ENCODE data around the gene ARID1A.

The ARID1A gene

DNA sequence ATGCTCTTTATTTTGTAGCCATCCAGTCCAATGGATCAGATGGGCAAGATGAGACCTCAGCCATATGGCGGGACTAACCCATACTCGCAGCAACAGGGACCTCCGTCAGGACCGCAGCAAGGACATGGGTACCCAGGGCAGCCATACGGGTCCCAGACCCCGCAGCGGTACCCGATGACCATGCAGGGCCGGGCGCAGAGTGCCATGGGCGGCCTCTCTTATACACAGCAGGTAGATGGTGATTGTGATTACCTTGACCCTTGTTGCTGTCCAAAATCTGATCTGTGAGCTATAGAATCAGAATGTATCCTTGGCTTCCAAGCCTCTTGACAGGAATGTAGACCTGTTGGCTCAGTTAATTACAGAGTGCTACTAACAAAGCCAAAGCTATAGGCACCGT is 33.8 kb downstream of the ARID1A start:
- TF ChIP-seq EZH2phosphoT487 (conservative IDR thresholded peaks at IDR 0.05; ENCODE audit: low read length) = no peak
- TF ChIP-seq, protein P1, sequence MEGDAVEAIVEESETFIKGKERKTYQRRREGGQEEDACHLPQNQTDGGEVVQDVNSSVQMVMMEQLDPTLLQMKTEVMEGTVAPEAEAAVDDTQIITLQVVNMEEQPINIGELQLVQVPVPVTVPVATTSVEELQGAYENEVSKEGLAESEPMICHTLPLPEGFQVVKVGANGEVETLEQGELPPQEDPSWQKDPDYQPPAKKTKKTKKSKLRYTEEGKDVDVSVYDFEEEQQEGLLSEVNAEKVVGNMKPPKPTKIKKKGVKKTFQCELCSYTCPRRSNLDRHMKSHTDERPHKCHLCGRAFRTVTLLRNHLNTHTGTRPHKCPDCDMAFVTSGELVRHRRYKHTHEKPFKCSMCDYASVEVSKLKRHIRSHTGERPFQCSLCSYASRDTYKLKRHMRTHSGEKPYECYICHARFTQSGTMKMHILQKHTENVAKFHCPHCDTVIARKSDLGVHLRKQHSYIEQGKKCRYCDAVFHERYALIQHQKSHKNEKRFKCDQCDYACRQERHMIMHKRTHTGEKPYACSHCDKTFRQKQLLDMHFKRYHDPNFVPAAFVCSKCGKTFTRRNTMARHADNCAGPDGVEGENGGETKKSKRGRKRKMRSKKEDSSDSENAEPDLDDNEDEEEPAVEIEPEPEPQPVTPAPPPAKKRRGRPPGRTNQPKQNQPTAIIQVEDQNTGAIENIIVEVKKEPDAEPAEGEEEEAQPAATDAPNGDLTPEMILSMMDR (IDR thresholded peaks at IDR 0.05; ENCODE audit: insufficient read depth, low read length, poor library complexity, severe bottlenecking) = no peak
- H2AFZ ChIP-seq (ENCODE audit: low read depth, low read length, severe bottlenecking) = no peak overlapping the region
- H3K4me2 ChIP-seq (ENCODE audit: low read depth, low read length, poor library complexity, severe bottlenecking) = no peak overlapping the region
- no peak overlapping the region for H3K9ac ChIP-seq (ENCODE audit: low read length)
- no peaks in the 10 kb centered on the region for H3K27me3 ChIP-seq (ENCODE audit: low read length)
- no peaks in the 10 kb centered on the region for H3K9me3 ChIP-seq (ENCODE audit: insufficient read depth, low read length)
- H3K27ac ChIP-seq (ENCODE audit: low read depth, low read length) = no peak overlapping the region
- no peak overlapping the region for H3K4me3 ChIP-seq (ENCODE audit: insufficient read depth, low read length, poor library complexity, severe bottlenecking)
- H3K79me2 ChIP-seq (ENCODE audit: insufficient read depth, low read length) = peaks cover 96% of the 10 kb centered on the region
- peaks cover 21% of the 10 kb centered on the region; the same call in 1 of the 2 replicates for H4K20me1 ChIP-seq (ENCODE audit: low read depth, low read length)
- peaks cover 11% of the 10 kb centered on the region; the same call in 1 of the 2 replicates for H3F3A ChIP-seq (ENCODE audit: insufficient read depth)
- H3K36me3 ChIP-seq (ENCODE audit: low read length) = peaks cover 46% of the 10 kb centered on the region
- no peaks in the 10 kb centered on the region for H3K9me2 ChIP-seq (replicated peaks; ENCODE audit: insufficient read depth, low read length)

DNA sequence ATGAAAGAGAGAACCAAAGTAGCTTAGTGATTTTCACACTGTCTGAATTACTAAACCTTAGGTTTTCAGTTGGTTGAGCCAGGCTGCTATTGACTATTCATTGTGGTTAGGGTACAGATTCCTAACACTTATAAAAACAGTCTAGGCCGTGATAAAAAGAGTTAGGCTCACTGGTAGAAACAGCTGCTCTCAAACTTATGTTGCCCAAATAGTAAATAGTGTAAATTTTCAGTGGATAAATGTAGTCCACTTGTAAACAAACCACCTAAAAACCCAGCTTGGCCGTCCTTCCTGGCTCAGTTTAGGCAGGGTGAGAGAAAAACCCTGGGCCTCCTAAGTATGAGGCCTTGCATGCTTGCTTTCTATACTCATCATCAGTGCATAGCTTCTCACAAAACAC is 34.9 kb downstream of the ARID1A start:
- Histone ChIP-seq H3K9ac (ENCODE audit: low read length) (no peak overlapping the region), H3F3A (ENCODE audit: insufficient read depth) (peaks cover 11% of the 10 kb centered on the region; the same call in 1 of the 2 replicates), H3K9me3 (ENCODE audit: insufficient read depth, low read length) (no peaks in the 10 kb centered on the region), H3K9me2 (replicated peaks; ENCODE audit: insufficient read depth, low read length) (no peaks in the 10 kb centered on the region), H3K27ac (ENCODE audit: low read depth, low read length) (no peak overlapping the region), H2AFZ (ENCODE audit: low read depth, low read length, severe bottlenecking) (no peak overlapping the region), H3K36me3 (ENCODE audit: low read length) (peaks cover 51% of the 10 kb centered on the region), H3K4me3 (ENCODE audit: insufficient read depth, low read length, poor library complexity, severe bottlenecking) (no peak overlapping the region), H4K20me1 (ENCODE audit: low read depth, low read length) (peaks cover 21% of the 10 kb centered on the region; the same call in 1 of the 2 replicates), H3K27me3 (ENCODE audit: low read length) (no peaks in the 10 kb centered on the region), H3K4me2 (ENCODE audit: low read depth, low read length, poor library complexity, severe bottlenecking) (no peak overlapping the region), H3K79me2 (ENCODE audit: insufficient read depth, low read length) (peaks cover 93% of the 10 kb centered on the region)
- TF ChIP-seq EZH2phosphoT487 (conservative IDR thresholded peaks at IDR 0.05; ENCODE audit: low read length) = no peak
- TF ChIP-seq, protein P1 (IDR thresholded peaks at IDR 0.05; ENCODE audit: insufficient read depth, low read length, poor library complexity, severe bottlenecking) = no peak

DNA sequence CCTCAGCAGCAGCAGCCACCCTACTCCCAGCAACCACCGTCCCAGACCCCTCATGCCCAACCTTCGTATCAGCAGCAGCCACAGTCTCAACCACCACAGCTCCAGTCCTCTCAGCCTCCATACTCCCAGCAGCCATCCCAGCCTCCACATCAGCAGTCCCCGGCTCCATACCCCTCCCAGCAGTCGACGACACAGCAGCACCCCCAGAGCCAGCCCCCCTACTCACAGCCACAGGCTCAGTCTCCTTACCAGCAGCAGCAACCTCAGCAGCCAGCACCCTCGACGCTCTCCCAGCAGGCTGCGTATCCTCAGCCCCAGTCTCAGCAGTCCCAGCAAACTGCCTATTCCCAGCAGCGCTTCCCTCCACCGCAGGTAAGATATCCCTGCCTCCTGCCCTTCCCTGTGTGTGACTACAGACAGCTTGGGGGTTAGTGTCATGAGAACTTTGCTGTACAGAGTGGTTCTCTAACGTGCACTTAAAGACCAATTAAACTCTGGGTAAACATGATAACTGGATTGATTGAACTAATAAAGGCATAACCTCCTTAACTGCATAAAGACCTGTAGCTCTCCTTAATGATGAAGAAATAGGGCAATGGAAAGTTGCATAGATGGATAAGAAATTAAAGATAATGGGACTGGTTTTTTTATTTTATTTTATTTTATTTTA is 35.6 kb downstream of the ARID1A start:
- no peak for TF ChIP-seq EZH2phosphoT487 (conservative IDR thresholded peaks at IDR 0.05; ENCODE audit: low read length)
- TF ChIP-seq, protein P1 (IDR thresholded peaks at IDR 0.05; ENCODE audit: insufficient read depth, low read length, poor library complexity, severe bottlenecking) = no peak
- H3K9me3 ChIP-seq (ENCODE audit: insufficient read depth, low read length) = no peaks in the 10 kb centered on the region
- H3K9me2 ChIP-seq (replicated peaks; ENCODE audit: insufficient read depth, low read length) = no peaks in the 10 kb centered on the region
- H3K4me3 ChIP-seq (ENCODE audit: insufficient read depth, low read length, poor library complexity, severe bottlenecking) = no peak overlapping the region
- H3K79me2 ChIP-seq (ENCODE audit: insufficient read depth, low read length) = peaks cover 89% of the 10 kb centered on the region
- no peak overlapping the region for H3K9ac ChIP-seq (ENCODE audit: low read length)
- no peak overlapping the region for H2AFZ ChIP-seq (ENCODE audit: low read depth, low read length, severe bottlenecking)
- H4K20me1 ChIP-seq (ENCODE audit: low read depth, low read length) = peaks cover 20% of the 10 kb centered on the region; the same call in 1 of the 2 replicates
- H3K27me3 ChIP-seq (ENCODE audit: low read length) = no peaks in the 10 kb centered on the region
- no peak overlapping the region for H3K27ac ChIP-seq (ENCODE audit: low read depth, low read length)
- H3K4me2 ChIP-seq (ENCODE audit: low read depth, low read length, poor library complexity, severe bottlenecking) = no peak overlapping the region
- H3F3A ChIP-seq (ENCODE audit: insufficient read depth) = peaks cover 14% of the 10 kb centered on the region; the same call in 1 of the 2 replicates
- peaks cover 53% of the 10 kb centered on the region for H3K36me3 ChIP-seq (ENCODE audit: low read length)
